Gastroesophageal sphincter (tissue), 4 donors: ENCODE data around the gene ENOX1. TPM values are rescaled to one million over a fixed set of nuclear protein-coding genes. Genes with fewer than 3 reads are reported as not detected.

Source experiments
- ATAC-seq: fragments of 150-250 bp; one replicate; pipeline ENCODE4 v1.9.1; 2016; ENCODE audit warnings: mild to moderate bottlenecking, moderate library complexity
- H3K27ac ChIP-seq, 4 donors: fragments of 200-600 bp; sonication (generic) in 3 of 4; 1 replicate in 3 of 4; 2 replicates in 1 of 4; pipeline ENCODE4 v1.5.1; 2016 to 2019
- H3K27me3 ChIP-seq: fragments of 200-600 bp; sonication (generic); one replicate; pipeline ENCODE4 v1.5.1; 2019
- H3K36me3 ChIP-seq, 2 donors: fragments of 200-600 bp; sonication (generic); one replicate each; pipeline ENCODE4 v1.5.1; 2019; ENCODE audit warnings: control low read depth in 1 of 2
- H3K4me1 ChIP-seq, 3 donors: fragments of 200-600 bp; sonication (generic); 1 replicate in 2 of 3; 2 replicates in 1 of 3; pipeline ENCODE4 v1.5.1; 2016 to 2019; ENCODE audit warnings: control low read depth in 2 of 3
- H3K4me3 ChIP-seq, 2 donors: fragments of 200-600 bp; sonication (generic); one replicate each; pipeline ENCODE4 v1.5.1; 2019; ENCODE audit warnings: mild to moderate bottlenecking in 1 of 2, moderate library complexity in 1 of 2
- H3K9me3 ChIP-seq, 3 donors: fragments of 200-600 bp; sonication (generic); one replicate each; pipeline ENCODE4 v1.5.1; 2017 to 2019; ENCODE audit warnings: control low read depth in 2 of 3
- EP300 ChIP-seq: sonication (generic); formaldehyde crosslinking; IDR thresholded peaks from one replicate; pipeline ENCODE4 v1.6.1; 2017; ENCODE audit warnings: antibody characterized with exemption, mild to moderate bottlenecking
- POLR2A ChIP-seq, 2 donors: fragments of 450-650 bp; IDR thresholded peaks; one replicate each; pipeline ENCODE4 v1.6.1; 2017; ENCODE audit warnings: antibody characterized with exemption in 2 of 2, mild to moderate bottlenecking in 2 of 2, moderate library complexity in 1 of 2
- POLR2AphosphoS5 ChIP-seq: sonication (generic); formaldehyde crosslinking; IDR thresholded peaks from one replicate; pipeline ENCODE4 v1.6.1; 2017; ENCODE audit warnings: antibody characterized with exemption
- WGBS, 2 donors: methylation state at CpG; one replicate each; pipeline ENCODE4 v1.1.5; 2018; ENCODE audit warnings: low coverage in 1 of 2; 5-methylcytosine and 5-hydroxymethylcytosine counted together
- total RNA-seq, 4 donors: library from RNA; depleted of rRNA; stranded (reverse); fragments of >200 nt; gene quantifications; one replicate each; pipeline ENCODE4 v1.1.0, GENCODE V29; 2016
- TF ChIP-seq, protein P1 (sequence below), 4 experiments: fragments of 200-600 bp in 2 of 4; fragments of 450-650 bp in 2 of 4; sonication (generic) in 1 of 4; IDR thresholded peaks; one replicate each; pipeline ENCODE4 v1.5.1; 2017 to 2019; ENCODE audit warnings: antibody characterized with exemption in 4 of 4, mild to moderate bottlenecking in 2 of 4, moderate library complexity in 2 of 4

Gene ENOX1
- total RNA-seq, 4 donors from 2014 or later: 1.8 to 11.6 (median 9.4) TPM

DNA sequence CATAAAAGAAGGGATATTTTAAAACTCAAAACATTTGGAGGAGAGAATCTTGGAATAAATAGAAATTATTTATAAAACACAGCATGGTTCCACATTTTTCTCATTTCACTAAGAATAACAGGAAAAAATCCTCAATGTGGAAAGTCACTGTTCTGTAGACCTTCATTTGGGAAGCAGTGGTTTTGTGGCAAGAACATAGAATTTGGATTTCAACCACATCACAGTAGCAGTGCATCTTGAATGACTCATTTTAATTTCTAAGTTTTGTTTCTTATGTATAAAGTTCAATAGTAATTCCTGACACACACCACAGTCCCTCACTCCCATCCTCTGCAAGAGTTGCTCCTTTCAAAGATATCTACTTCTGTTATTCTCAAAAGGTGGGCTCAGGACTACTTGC, 264.0 kb downstream of the ENOX1 start:
- no peaks in the 10 kb centered on the region for H3K36me3 ChIP-seq
- H3K4me1 ChIP-seq: no peaks in the 10 kb centered on the region
- no peak for TF ChIP-seq POLR2A (IDR thresholded peaks at IDR 0.05)
- TF ChIP-seq, protein P1, sequence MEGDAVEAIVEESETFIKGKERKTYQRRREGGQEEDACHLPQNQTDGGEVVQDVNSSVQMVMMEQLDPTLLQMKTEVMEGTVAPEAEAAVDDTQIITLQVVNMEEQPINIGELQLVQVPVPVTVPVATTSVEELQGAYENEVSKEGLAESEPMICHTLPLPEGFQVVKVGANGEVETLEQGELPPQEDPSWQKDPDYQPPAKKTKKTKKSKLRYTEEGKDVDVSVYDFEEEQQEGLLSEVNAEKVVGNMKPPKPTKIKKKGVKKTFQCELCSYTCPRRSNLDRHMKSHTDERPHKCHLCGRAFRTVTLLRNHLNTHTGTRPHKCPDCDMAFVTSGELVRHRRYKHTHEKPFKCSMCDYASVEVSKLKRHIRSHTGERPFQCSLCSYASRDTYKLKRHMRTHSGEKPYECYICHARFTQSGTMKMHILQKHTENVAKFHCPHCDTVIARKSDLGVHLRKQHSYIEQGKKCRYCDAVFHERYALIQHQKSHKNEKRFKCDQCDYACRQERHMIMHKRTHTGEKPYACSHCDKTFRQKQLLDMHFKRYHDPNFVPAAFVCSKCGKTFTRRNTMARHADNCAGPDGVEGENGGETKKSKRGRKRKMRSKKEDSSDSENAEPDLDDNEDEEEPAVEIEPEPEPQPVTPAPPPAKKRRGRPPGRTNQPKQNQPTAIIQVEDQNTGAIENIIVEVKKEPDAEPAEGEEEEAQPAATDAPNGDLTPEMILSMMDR (IDR thresholded peaks at IDR 0.05): no peak
- TF ChIP-seq EP300: no peak
- TF ChIP-seq POLR2AphosphoS5: no peak
- H3K9me3 ChIP-seq: no peaks in the 10 kb centered on the region
- ATAC-seq: no peak
- H3K27me3 ChIP-seq: no peaks in the 10 kb centered on the region
- no peak overlapping the region for H3K27ac ChIP-seq
- H3K4me3 ChIP-seq: no peak overlapping the region

DNA sequence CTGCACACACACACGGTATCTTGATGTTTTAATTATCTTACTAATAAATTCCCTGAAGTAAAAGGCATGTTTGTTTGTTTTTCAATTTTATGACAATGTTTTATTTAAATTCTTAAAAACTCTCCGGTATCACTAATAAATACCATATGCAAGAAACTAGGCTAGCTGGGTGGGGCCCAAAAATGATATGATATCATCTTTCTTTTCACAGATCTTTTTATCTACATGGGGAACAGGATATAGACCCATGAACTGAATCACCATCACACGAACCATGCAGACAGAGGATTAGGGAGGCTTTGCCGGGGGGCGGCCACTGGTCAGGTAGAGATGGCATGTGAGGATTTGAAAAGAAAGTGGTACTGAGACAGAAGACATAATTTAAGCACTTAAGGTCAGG, 266.4 kb downstream of the ENOX1 start:
- H3K27ac ChIP-seq: no peak overlapping the region
- H3K9me3 ChIP-seq: no peaks in the 10 kb centered on the region
- ATAC-seq: no peak
- H3K4me3 ChIP-seq: no peak overlapping the region
- WGBS, 2 donors: 73 to 80% methylated on average over 3 to 5 of the region's 5 CpGs
- TF ChIP-seq POLR2AphosphoS5: no peak
- TF ChIP-seq, protein P1 (IDR thresholded peaks at IDR 0.05): no peak
- TF ChIP-seq POLR2A (IDR thresholded peaks at IDR 0.05): no peak
- no peak for TF ChIP-seq EP300
- no peaks in the 10 kb centered on the region for H3K27me3 ChIP-seq
- no peaks in the 10 kb centered on the region for H3K36me3 ChIP-seq
- H3K4me1 ChIP-seq: peaks cover 4 to 23% (median 6%) of the 10 kb centered on the region in 3 donors

DNA sequence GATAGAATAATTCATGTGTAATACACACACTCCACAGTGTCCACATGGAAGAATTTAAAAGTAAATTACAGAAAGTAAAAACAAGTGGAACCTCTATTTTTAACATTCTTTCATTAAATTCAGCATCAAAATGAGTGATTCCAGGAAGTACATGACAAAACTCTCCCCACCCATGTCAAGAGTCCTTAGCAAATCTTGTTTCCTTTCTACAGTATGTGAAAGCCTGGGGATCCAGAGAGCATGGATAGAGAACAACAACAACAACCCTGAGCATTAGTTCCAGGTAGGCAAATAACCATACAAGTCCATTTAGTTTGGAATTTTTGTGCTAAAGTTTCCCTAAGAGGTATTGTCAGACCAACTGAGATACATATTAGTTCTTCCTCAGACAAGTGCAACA, 267.9 kb downstream of the ENOX1 start:
- Histone ChIP-seq H3K36me3 (no peaks in the 10 kb centered on the region), H3K27me3 (no peaks in the 10 kb centered on the region), H3K27ac (no peak overlapping the region), H3K9me3 (no peaks in the 10 kb centered on the region), H3K4me3 (no peak overlapping the region), H3K4me1 (peaks cover 4 to 35% (median 6%) of the 10 kb centered on the region in 3 donors)
- TF ChIP-seq EP300 (no peak), POLR2A (IDR thresholded peaks at IDR 0.05) (no peak), POLR2AphosphoS5 (no peak)
- TF ChIP-seq, protein P1 (IDR thresholded peaks at IDR 0.05): no peak
- no peak for ATAC-seq

DNA sequence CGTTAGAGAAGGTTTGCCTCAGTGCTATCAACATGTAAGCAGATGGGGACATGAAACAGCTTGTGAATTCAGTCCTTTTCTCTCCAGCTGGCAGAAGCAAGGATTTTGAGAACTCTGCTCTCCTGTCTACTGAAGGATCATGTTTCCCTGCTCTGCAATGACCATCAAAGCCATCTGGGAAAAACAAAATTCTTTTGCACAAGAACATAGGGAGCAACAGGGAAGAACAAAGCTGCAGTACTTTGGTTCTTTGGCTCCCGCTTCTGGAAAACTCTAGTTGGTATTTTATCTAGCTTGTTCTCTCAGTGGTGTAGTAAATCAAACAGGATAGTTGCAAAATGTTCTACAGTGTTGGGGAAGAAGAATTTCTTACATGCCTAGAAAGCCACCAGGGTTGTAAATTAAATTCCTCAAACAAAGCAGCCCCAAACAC, 270.4 kb downstream of the ENOX1 start:
- Histone ChIP-seq H3K27ac (peak overlapping the region; percentile 45 to 78 (median 68)), H3K4me1 (peaks cover 4 to 59% (median 10%) of the 10 kb centered on the region in 3 donors), H3K36me3 (no peaks in the 10 kb centered on the region), H3K27me3 (no peaks in the 10 kb centered on the region), H3K4me3 (no peak overlapping the region), H3K9me3 (no peaks in the 10 kb centered on the region)
- TF ChIP-seq POLR2AphosphoS5 (peak; percentile 66), EP300 (no peak)
- WGBS, 2 donors: 17 to 46% methylated on average over 2 of the region's 2 CpGs
- ATAC-seq: peak; percentile 90

DNA sequence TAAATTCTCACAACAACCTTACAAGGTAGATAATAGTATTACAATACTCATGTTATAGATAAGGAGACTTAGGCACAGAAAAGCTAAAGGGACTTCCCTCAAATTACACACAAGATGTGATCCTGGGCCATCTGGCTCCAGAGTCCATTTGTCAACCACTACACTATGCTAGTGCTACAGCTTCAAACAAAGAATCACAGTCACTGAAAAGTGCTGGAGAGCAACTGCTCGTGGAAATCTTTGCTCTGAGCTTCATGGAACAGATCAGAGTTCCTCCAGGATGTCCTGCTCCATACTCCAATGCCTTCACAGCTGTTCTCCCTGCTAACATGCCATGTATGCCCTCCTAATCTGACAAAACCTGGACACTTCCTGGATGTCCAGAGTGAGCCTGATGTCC, 271.2 kb downstream of the ENOX1 start:
- H3K4me1 ChIP-seq: peaks cover 9 to 68% (median 10%) of the 10 kb centered on the region in 3 donors

More for the DNA sequence above, 271.2 kb downstream of the ENOX1 start:
- no peak overlapping the region for H3K4me3 ChIP-seq
- H3K36me3 ChIP-seq: no peaks in the 10 kb centered on the region
- TF ChIP-seq POLR2A (IDR thresholded peaks at IDR 0.05): no peak
- TF ChIP-seq, protein P1 (IDR thresholded peaks at IDR 0.05): no peak
- no peak for ATAC-seq
- H3K9me3 ChIP-seq: no peaks in the 10 kb centered on the region
- 14 to 17% methylated on average over 1 of the region's 1 CpG for WGBS, 2 donors
- no peaks in the 10 kb centered on the region for H3K27me3 ChIP-seq
- peak overlapping the region; percentile 45 to 78 (median 68) for H3K27ac ChIP-seq
